Activated CD8-positive, alpha-beta memory T cell treated with anti-CD3 and anti-CD28 coated beads, Interleukin-2, amount 10 ng/mL, durations not matched to agents 7 days and 5 days (primary cell): ENCODE measurements around the gene OR8B8. TPM values are rescaled to one million over a fixed set of nuclear protein-coding genes. Genes with fewer than 3 reads are reported as not detected.

Experiments
- ATAC-seq: fragments of 150-1000 bp; cut with Tn5 transposase; one replicate; pipeline ENCODE4 v1.10.0; 2021; ENCODE audit warnings: moderate library complexity
- CTCF ChIA-PET: fragments of 350-600 bp; sonication (Branson Sonifier 250); formaldehyde crosslinking; loops from one replicate; lab custom pipeline; 2021; ENCODE audit warnings: antibody characterized with exemption; lab: Charles Lee
- DNase-seq: peaks from one replicate; pipeline ENCODE4 v3.0.0-alpha.2; 2020
- H3K27ac Mint-ChIP-seq: one replicate; pipeline ENCODE4 v1.8.0; 2021; ENCODE audit warnings: mild to moderate bottlenecking, mixed read lengths
- H3K27me3 Mint-ChIP-seq: one replicate; pipeline ENCODE4 v1.8.0; 2021; ENCODE audit warnings: mixed read lengths
- H3K36me3 Mint-ChIP-seq: one replicate; pipeline ENCODE4 v1.8.0; 2021; ENCODE audit warnings: mild to moderate bottlenecking, mixed read lengths
- H3K4me1 Mint-ChIP-seq: one replicate; pipeline ENCODE4 v1.8.0; 2021; ENCODE audit warnings: mixed read lengths
- H3K4me3 Mint-ChIP-seq: one replicate; pipeline ENCODE4 v1.8.0; 2021; ENCODE audit warnings: mild to moderate bottlenecking, moderate library complexity, mixed read lengths
- H3K9me3 Mint-ChIP-seq: one replicate; pipeline ENCODE4 v1.8.0; 2022; ENCODE audit warnings: low read depth, mixed read lengths
- total RNA-seq, 2 experiments: library from RNA; stranded (reverse); gene quantifications; one replicate each; pipeline ENCODE4 v1.2.3, GENCODE V29; 2021

Gene OR8B8
- total RNA-seq: not detected

- Mint-ChIP-seq H3K27ac (no peak within 1 kb of the TSS), H3K4me3 (no peak within 1 kb of the TSS), H3K4me1 (no peaks in the 10 kb centered on the region), H3K9me3 (no peaks in the 10 kb centered on the region), H3K27me3 (no peaks in the 10 kb centered on the region), H3K36me3 (no peaks in the 10 kb centered on the region)
- DNase-seq (no peak), ATAC-seq (no peak)
- CTCF ChIA-PET: no interaction called here
Measured at GRCh38 chr11:124445646-124446150, at the start of gene OR8B8. TSS of gene OR8B8 (minus strand) at chr11:124445696. CDS start at chr11:124441085, 4,611 bp downstream.

- ATAC-seq (no peak), DNase-seq (no peak)
- no peaks in the 10 kb centered on the region for H3K4me1 Mint-ChIP-seq
- no peaks in the 10 kb centered on the region for H3K9me3 Mint-ChIP-seq
- H3K4me3 Mint-ChIP-seq: no peak overlapping the region
- no peaks in the 10 kb centered on the region for H3K36me3 Mint-ChIP-seq
- CTCF ChIA-PET: no interaction called here
- H3K27ac Mint-ChIP-seq: no peak overlapping the region
- H3K27me3 Mint-ChIP-seq: no peaks in the 10 kb centered on the region
Measured at GRCh38 chr11:124493016-124493655, 47.6 kb upstream of the OR8B8 start.

- Mint-ChIP-seq H3K4me3 (no peak overlapping the region), H3K36me3 (no peaks in the 10 kb centered on the region), H3K9me3 (no peaks in the 10 kb centered on the region), H3K27ac (no peak overlapping the region), H3K4me1 (peaks cover 10% of the 10 kb centered on the region), H3K27me3 (peaks cover 16% of the 10 kb centered on the region)
- DNase-seq: no peak
- no peak for ATAC-seq
- CTCF ChIA-PET: interaction anchor here (0.6 kb wide), 1 partner anchor 516 kb away, joined by 3 read pairs; no protein-coding TSS in a partner anchor
Measured at GRCh38 chr11:124483422-124483821, 37.9 kb upstream of the OR8B8 start.

GRCh38 chr11:124482362-124483147 lies 37.1 kb upstream of the OR8B8 start:
- Mint-ChIP-seq H3K36me3 (no peaks in the 10 kb centered on the region), H3K27me3 (peaks cover 16% of the 10 kb centered on the region), H3K27ac (no peak overlapping the region), H3K9me3 (no peaks in the 10 kb centered on the region), H3K4me1 (peaks cover 10% of the 10 kb centered on the region), H3K4me3 (no peak overlapping the region)
- CTCF ChIA-PET: no interaction called here
- no peak for DNase-seq
- no peak for ATAC-seq

GRCh38 chr11:124481365-124482323 lies 36.1 kb upstream of the OR8B8 start:
- H3K27me3 Mint-ChIP-seq: peaks cover 16% of the 10 kb centered on the region
- ATAC-seq (peak; percentile 51), DNase-seq (no peak)
- no peak overlapping the region for H3K27ac Mint-ChIP-seq
- CTCF ChIA-PET: no interaction called here
- H3K4me3 Mint-ChIP-seq: peak overlapping the region; percentile 11
- H3K9me3 Mint-ChIP-seq: no peaks in the 10 kb centered on the region
- H3K4me1 Mint-ChIP-seq: peaks cover 10% of the 10 kb centered on the region
- no peaks in the 10 kb centered on the region for H3K36me3 Mint-ChIP-seq

GRCh38 chr11:124479561-124479960 lies 34.1 kb upstream of the OR8B8 start:
- Mint-ChIP-seq H3K4me1 (peaks cover 10% of the 10 kb centered on the region), H3K27me3 (peaks cover 16% of the 10 kb centered on the region), H3K4me3 (no peak overlapping the region), H3K27ac (no peak overlapping the region), H3K36me3 (no peaks in the 10 kb centered on the region), H3K9me3 (no peaks in the 10 kb centered on the region)
- no peak for ATAC-seq
- no peak for DNase-seq
- CTCF ChIA-PET: no interaction called here

GRCh38 chr11:124475265-124475664 lies 29.8 kb upstream of the OR8B8 start:
- CTCF ChIA-PET: no interaction called here
- peaks cover 10% of the 10 kb centered on the region for H3K27me3 Mint-ChIP-seq

GRCh38 chr11:124474779-124475178 lies 29.3 kb upstream of the OR8B8 start:
- H3K27ac Mint-ChIP-seq: no peak overlapping the region
- peaks cover 5% of the 10 kb centered on the region for H3K27me3 Mint-ChIP-seq
- DNase-seq (no peak), ATAC-seq (no peak)
- H3K4me1 Mint-ChIP-seq: no peaks in the 10 kb centered on the region
- H3K9me3 Mint-ChIP-seq: no peaks in the 10 kb centered on the region
- no peaks in the 10 kb centered on the region for H3K36me3 Mint-ChIP-seq
- CTCF ChIA-PET: no interaction called here
- H3K4me3 Mint-ChIP-seq: no peak overlapping the region

More at GRCh38 chr11:124475265-124475664, 29.8 kb upstream of the OR8B8 start:
- no peaks in the 10 kb centered on the region for H3K36me3 Mint-ChIP-seq
- DNase-seq (no peak), ATAC-seq (no peak)
- no peaks in the 10 kb centered on the region for H3K9me3 Mint-ChIP-seq
- no peak overlapping the region for H3K4me3 Mint-ChIP-seq
- no peaks in the 10 kb centered on the region for H3K4me1 Mint-ChIP-seq
- no peak overlapping the region for H3K27ac Mint-ChIP-seq

GRCh38 chr11:124474079-124474478 lies 28.6 kb upstream of the OR8B8 start:
- no peaks in the 10 kb centered on the region for H3K36me3 Mint-ChIP-seq
- ATAC-seq (no peak), DNase-seq (no peak)
- no peaks in the 10 kb centered on the region for H3K9me3 Mint-ChIP-seq
- H3K4me1 Mint-ChIP-seq: no peaks in the 10 kb centered on the region
- CTCF ChIA-PET: no interaction called here
- H3K27ac Mint-ChIP-seq: no peak overlapping the region
- H3K27me3 Mint-ChIP-seq: peaks cover 4% of the 10 kb centered on the region
- H3K4me3 Mint-ChIP-seq: no peak overlapping the region

GRCh38 chr11:124473476-124473875 lies 28.0 kb upstream of the OR8B8 start:
- Mint-ChIP-seq H3K9me3 (no peaks in the 10 kb centered on the region), H3K4me3 (no peak overlapping the region), H3K27me3 (peaks cover 4% of the 10 kb centered on the region), H3K27ac (no peak overlapping the region), H3K36me3 (no peaks in the 10 kb centered on the region), H3K4me1 (no peaks in the 10 kb centered on the region)
- no peak for ATAC-seq
- CTCF ChIA-PET: no interaction called here
- no peak for DNase-seq

- no peak overlapping the region for H3K4me3 Mint-ChIP-seq
- H3K36me3 Mint-ChIP-seq: no peaks in the 10 kb centered on the region
- peaks cover 4% of the 10 kb centered on the region for H3K27me3 Mint-ChIP-seq
- DNase-seq: no peak
- CTCF ChIA-PET: no interaction called here
- H3K27ac Mint-ChIP-seq: no peak overlapping the region
- ATAC-seq: no peak
- no peaks in the 10 kb centered on the region for H3K4me1 Mint-ChIP-seq
- no peaks in the 10 kb centered on the region for H3K9me3 Mint-ChIP-seq
Measured at GRCh38 chr11:124470561-124471227, 25.2 kb upstream of the OR8B8 start.

- Mint-ChIP-seq H3K4me3 (no peak overlapping the region), H3K9me3 (no peaks in the 10 kb centered on the region), H3K27ac (no peak overlapping the region), H3K36me3 (no peaks in the 10 kb centered on the region), H3K27me3 (peaks cover 3% of the 10 kb centered on the region), H3K4me1 (no peaks in the 10 kb centered on the region)
- CTCF ChIA-PET: no interaction called here
- DNase-seq (no peak), ATAC-seq (no peak)
Measured at GRCh38 chr11:124467381-124467927, 22.0 kb upstream of the OR8B8 start.
